ENCODE measurements around the gene F2R.

The F2R gene

GRCh38 chr5:76690704-76691466, 25.0 kb upstream of the F2R start:
- no peak for DNase-seq

- no peak for DNase-seq
These were observed 24.3 kb upstream of the F2R start for GRCh38 chr5:76691467-76692273.

DNA sequence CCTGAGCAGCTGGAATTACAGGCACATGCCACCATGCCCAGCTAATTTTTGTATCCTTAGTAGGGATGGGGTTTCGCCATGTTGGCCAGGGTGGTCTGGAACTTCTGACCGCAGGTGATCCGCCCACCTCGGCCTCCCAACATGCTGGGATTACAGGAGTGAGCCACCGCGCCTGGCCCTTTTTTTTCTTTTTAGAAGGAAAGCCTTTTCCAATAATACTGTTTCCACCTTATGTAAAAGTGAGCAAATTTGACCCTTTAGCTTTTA, 23.7 kb upstream of the F2R start:
- no peak for DNase-seq

DNA sequence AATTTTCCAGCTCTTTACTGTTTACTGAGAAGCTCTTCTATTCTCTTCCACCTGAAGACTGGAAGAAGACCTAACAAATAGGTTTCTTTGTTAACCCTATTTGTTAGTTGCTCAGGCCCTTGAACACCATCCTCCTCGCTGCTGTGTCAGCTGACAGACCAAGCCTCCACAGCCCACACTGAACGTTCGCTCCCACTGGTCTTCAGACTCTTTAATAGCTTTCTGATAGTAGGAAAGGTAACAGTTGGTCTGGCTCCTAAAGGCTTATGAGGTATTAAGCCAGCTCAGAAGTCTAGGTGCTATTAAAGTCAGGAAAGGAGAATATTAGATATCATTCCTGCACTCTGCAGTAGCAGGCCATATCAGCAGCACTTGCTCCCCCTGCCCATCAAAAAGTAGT, 23.3 kb upstream of the F2R start:
- DNase-seq: no peak

DNA sequence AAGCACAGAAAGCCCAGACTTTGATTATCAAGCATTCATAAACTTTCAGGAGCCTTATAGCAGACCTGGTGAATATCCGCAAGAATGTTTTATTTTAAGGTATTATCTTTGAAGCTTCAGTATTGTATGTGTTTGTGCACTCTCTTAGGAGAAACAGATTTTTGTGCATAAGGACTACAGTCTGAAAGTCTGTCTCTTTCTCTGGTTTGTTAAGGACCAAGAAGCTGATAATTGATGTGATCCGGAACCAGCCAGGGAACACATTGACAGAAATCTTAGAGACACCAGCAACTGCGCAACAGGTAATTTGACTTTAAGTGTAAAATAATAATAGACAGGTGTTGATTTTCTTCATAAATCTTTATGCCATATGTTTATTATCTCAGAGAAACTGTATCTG, 22.8 kb upstream of the F2R start:
- DNase-seq: no peak

- no peak for DNase-seq
These were observed 21.6 kb upstream of the F2R start for GRCh38 chr5:76694317-76694716.

DNA sequence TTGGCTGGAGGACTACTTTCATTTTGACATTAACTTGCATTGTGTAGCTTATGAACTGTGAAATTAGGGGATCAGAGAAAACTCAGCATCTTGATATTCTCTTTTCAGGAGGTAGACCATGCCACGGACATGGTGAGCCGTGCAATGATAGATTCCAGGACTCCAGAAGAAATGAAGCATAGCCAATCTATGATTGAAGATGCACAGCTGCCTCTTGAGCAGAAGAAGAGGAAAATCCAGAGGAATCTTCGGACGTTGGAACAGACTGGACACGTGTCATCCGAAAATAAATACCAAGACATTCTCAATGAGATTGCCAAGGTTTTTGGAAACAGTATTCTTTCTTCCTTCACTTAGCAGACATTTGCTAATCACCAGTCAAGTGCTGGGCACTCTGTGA, 20.6 kb upstream of the F2R start:
- DNase-seq: no peak

- no peak for DNase-seq
These were observed 19.7 kb upstream of the F2R start for GRCh38 chr5:76696251-76696650.

DNA sequence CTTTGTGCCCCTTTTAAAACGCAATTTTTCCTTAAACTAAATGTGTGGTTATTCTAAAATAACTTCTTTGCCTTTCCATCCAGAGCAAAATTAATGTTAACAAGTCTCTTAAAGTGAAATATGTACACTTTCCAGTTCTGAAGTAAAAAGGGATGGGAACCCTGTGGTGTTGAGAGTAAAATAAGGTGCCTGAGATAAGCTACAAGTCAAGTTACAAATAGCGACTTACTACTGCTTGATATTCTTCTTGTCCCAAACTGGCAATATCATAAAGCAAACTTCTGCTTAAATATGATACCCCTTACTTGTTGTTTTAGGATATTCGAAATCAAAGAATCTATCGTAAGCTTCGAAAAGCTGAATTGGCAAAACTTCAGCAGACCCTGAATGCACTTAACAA, 18.3 kb upstream of the F2R start:
- DNase-seq: no peak

- DNase-seq: no peak
These were observed 15.4 kb upstream of the F2R start for GRCh38 chr5:76700571-76700970.

GRCh38 chr5:76701298-76701697, 14.6 kb upstream of the F2R start:
- DNase-seq: no peak

- no peak for DNase-seq
These were observed 12.2 kb upstream of the F2R start for GRCh38 chr5:76703707-76704106.

GRCh38 chr5:76704131-76704663, 11.7 kb upstream of the F2R start:
- DNase-seq: no peak

GRCh38 chr5:76705574-76705973, 10.4 kb upstream of the F2R start:
- no peak for DNase-seq

DNA sequence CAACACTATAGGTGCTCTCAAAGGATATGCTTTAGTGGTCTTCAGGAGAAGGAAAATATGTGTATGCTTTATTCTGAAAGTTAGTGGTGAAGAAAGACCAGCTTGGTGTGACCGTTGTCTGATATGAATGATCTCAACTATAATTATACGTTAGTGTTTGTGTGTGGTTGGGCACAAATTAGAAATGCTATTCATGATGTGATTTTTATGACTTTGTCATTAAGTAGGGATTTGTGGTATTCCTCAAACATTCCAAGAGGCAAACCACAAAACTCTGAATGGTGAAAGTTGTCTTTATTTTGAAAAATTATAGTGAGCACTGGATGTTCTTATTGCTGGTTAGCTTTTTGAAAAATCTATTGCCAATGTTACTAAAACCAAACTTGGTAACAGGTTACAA, 6.2 kb upstream of the F2R start:
- no peak for DNase-seq

DNA sequence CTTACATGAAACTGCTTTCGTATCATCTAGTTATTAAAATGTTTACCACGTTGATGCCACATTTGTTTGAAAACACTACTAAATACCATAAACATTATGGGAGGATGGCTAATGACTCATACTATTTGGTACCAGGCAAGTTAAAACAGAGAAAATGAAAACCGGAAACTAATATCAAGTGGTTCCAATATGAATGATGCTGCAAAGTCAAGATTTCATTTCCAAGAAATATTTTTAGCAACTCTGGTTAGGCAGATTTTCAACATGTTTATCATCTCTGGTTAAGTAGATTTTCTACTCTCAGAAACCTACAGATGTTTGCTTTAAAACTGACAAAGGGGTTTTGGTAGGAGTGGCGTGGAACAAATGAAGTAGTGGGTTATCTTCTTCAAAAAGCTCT, 4.9 kb upstream of the F2R start:
- DNase-seq: no peak

- no peak for DNase-seq
These were observed 1.0 kb upstream of the F2R start for GRCh38 chr5:76714751-76715485.

DNA sequence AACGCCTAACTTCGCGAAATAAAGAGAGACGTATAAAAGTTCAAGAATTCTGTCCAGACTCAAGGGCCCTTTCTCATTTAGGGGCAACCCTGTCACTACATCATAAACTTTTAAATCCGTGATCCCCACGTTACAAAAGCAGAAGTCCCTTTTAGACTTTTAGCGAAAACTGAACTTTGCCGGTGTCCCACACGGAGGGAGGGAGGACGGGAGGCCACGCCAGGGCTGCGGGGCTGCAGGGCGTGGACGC, 515 bp upstream of the F2R start:
- no peak for DNase-seq

DNA sequence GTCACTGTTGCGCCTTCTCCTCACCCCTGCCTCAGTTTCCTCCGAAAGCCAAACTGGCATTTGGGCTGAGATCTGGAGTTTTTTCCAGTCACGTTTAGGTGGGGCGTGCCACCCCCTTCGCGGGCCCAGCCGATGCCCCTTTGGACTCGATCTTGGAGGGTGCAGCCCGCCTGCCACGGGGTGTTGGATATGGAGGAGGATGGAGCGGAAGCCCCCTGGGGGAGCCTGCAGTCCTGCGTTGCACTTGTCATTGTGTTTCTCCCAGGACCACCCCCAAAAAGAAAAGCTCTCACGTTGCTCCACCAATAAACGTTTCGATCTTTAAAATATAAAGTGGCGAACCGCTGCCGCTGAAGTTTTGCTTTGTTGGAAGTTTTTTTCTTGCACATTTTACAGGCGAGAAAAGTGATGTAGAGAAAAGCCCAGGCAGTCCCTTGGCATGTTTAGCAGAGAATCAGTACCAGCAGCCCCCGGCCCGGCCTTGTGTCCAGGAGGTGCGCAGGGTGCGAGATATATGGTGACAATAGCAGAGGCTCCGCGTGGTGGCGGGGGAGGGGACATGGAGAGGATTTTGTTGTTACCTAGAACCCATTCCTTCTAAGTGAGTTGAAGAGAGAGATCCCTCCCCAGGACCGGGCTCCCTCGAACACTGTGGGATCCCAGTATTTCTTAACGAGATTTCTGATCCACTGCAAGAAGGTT, 681 bp downstream of the F2R start:
- no peak for DNase-seq

DNA sequence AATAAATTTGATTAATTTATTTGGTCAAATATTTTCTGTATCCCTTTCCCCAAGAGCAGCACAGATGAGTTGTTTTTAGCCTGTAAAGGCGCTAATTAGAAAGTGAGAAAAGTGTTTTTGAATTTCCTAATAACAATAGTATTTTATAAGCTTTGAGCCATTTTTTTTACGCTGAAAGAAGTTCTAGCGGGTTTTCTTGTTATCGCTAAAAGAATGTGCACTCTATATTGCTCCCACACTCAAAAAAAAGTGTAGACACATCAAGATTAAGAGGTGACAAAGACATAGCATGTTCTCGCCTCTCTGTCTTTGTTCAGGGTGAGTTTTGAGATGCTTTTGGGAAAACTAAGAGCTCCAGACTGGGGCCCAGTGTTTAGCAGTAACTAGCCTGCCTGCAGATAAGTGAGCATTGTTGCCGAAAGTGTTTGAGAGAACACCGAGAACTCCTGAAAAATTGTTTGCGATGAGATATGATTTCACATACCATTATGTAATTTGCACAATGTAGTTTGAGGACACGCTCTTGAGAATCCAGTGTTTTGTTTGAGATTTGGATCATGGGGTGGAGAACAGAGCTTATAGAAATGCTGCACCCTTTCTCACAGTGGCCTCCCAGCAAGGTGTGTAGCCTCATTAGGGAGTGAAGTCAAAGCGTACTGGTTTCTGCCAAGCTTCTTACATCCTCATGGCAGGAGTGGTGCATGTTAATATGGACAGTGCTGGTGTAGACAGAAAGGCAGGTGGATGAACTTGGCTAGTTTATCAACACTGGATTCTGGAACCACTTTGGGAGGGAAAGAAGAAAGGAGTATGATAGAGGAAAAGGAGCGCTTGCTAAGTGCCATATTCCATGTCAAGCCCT, 1.5 kb downstream of the F2R start:
- no peak for DNase-seq

DNA sequence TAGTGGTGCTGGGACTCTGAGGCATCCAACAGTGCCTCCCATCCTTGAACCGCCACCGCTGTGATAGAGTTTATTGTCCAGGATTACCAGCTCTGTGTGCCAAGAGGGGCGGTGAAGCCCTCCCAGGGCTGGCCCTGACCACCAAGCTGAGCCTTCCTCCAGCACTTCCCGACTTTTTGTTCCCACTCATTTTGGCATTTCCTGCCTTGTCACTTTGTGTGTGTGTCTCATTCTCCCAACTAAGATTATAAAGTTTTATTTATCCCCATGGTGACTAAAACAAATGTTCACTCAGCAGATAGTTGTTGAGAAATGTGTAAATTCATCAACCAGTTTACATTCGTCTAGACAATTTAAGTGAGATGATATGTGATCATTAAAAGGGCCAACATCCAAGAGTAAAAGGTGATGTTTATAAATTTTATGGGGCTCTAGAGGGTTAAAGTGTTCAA, 2.5 kb downstream of the F2R start:
- no peak for DNase-seq

DNA sequence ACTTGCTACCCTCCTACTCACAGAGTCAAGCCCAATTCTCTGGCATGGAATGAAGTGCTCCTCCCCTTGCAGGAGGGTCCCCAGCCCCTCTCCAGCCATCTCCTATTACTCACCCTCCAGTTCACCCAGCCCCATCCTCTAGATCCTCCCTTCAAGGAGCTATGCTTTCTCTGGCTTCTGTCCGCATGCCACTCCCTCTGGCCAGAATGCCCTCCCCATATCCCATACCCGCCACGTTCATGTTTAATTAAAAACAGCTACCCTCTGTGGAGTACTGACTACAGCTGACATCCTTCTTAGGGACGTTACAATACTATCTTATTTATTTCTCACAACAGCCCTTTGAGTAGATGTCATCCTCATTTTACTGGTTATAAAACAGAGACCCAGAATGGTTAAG, 3.0 kb downstream of the F2R start:
- DNase-seq: no peak
